Caco-2 (cell line): ENCODE measurements around the gene TMEM8B. TPM values are rescaled to one million over a fixed set of nuclear protein-coding genes. Genes with fewer than 3 reads are reported as not detected.

Experiments
- BruUV-seq: library from RNA; stranded (reverse); fragments of 400-500 nt; replicated peaks from 2 replicates; lab custom pipeline; 2021; lab: Mats Ljungman, UMichigan
- CTCF ChIA-PET: fragments of 300-600 bp; sonication (Branson Sonifier 250); formaldehyde crosslinking; loops from one replicate; lab custom pipeline; 2022; ENCODE audit warnings: antibody characterized with exemption; lab: Charles Lee
- POLR2A ChIA-PET: fragments of 300-600 bp; sonication (Branson Sonifier 250); formaldehyde crosslinking; loops from one replicate; lab custom pipeline; 2022; ENCODE audit warnings: antibody characterized with exemption; lab: Charles Lee
- DNase-seq, 2 experiments: peaks; one replicate each; pipeline versions ENCODE4 v3.0.0 to v3.0.0-alpha.2; 2020 to 2022
- H3K27me3 ChIP-seq: replicated peaks from 2 replicates; pipeline ENCODE4 v1.6.0; 2011; ENCODE audit warnings: low read length; ENCODE audit not compliant: control insufficient read depth, insufficient read depth
- H3K36me3 ChIP-seq: 2 replicates; pipeline ENCODE4 v1.5.1; 2011; ENCODE audit warnings: low read length; ENCODE audit not compliant: control insufficient read depth, insufficient read depth
- H3K4me1 ChIP-seq: fragments of 250-450 bp; sonication (Bioruptor Pico); 2 replicates; pipeline ENCODE4 v1.5.1; 2020; ENCODE audit warnings: mild to moderate bottlenecking
- H3K4me3 ChIP-seq: 2 replicates; pipeline ENCODE4 v1.5.1; 2011; ENCODE audit warnings: low read depth, mild to moderate bottlenecking, control low read depth, low read length
- H3K9me3 ChIP-seq: fragments of 250-450 bp; sonication (Bioruptor Pico); 2 replicates; pipeline ENCODE4 v1.5.1; 2020; ENCODE audit warnings: mild to moderate bottlenecking, moderate library complexity
- H3K27ac Mint-ChIP-seq: one replicate; pipeline ENCODE4 v1.8.0; 2022; ENCODE audit warnings: mixed read lengths; ENCODE audit not compliant: unreplicated experiment
- H3K27me3 Mint-ChIP-seq: one replicate; pipeline ENCODE4 v1.8.0; 2022; ENCODE audit warnings: mixed read lengths; ENCODE audit not compliant: insufficient read depth, unreplicated experiment
- H3K36me3 Mint-ChIP-seq: one replicate; pipeline ENCODE4 v1.8.0; 2022; ENCODE audit warnings: mild to moderate bottlenecking, mixed read lengths; ENCODE audit not compliant: insufficient read depth, unreplicated experiment
- H3K4me1 Mint-ChIP-seq: one replicate; pipeline ENCODE4 v1.8.0; 2022; ENCODE audit warnings: low read depth, mixed read lengths; ENCODE audit not compliant: unreplicated experiment
- H3K4me3 Mint-ChIP-seq: one replicate; pipeline ENCODE4 v1.8.0; 2022; ENCODE audit warnings: mild to moderate bottlenecking, moderate library complexity, mixed read lengths; ENCODE audit not compliant: unreplicated experiment
- H3K9me3 Mint-ChIP-seq: one replicate; pipeline ENCODE4 v1.8.0; 2022; ENCODE audit warnings: mixed read lengths; ENCODE audit not compliant: unreplicated experiment
- intact Hi-C: fragments of 100-400 bp; cut with micrococcal nuclease; formaldehyde crosslinking; loops from one replicate; pipeline ENCODE4 v1.10.0; 2022; ENCODE audit not compliant: unreplicated experiment
- total RNA-seq: library from RNA; stranded (reverse); gene quantifications from 2 replicates; pipeline ENCODE4 v1.2.3, GENCODE V29; 2022
- TF ChIP-seq, protein P1 (sequence below), 2 experiments: fragments of 200-600 bp in 1 of 2; IDR thresholded peaks; 1 replicate in 1 of 2; 2 replicates in 1 of 2; pipeline versions ENCODE4 v1.5.1 to v1.8.0; 2011 to 2022; ENCODE audit warnings: antibody characterized with exemption in 1 of 2, control low read depth in 1 of 2, inconsistent platforms in 1 of 2, low read depth in 1 of 2, low read length in 1 of 2, mild to moderate bottlenecking in 1 of 2, moderate library complexity in 1 of 2; ENCODE audit not compliant: insufficient read depth in 1 of 2, severe bottlenecking in 1 of 2, unreplicated experiment in 1 of 2

The TMEM8B gene
- total RNA-seq, 1 experiment from 2014 or later = 4.9 TPM

DNA sequence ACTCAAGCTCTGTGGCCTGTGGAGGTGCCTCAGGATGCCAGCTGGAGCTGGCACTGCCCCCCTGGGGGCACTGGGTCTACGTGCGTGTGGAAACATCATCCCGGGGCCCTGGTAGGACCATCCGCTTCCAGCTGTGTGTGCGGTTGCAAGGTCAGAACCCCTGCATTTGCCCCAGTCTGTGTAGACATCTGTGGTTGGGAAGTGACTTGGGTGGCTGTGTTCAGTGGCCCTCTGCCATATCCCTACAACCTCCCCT, 12.5 kb downstream of the TMEM8B start:
- no peaks in the 10 kb centered on the region for H3K9me3 Mint-ChIP-seq
- no TSS peak for BruUV-seq
- ChIA-PET CTCF (no interaction called here), POLR2A (no interaction called here)
- H3K36me3 ChIP-seq = no peaks in the 10 kb centered on the region
- H3K4me1 Mint-ChIP-seq = peaks cover 15% of the 10 kb centered on the region
- DNase-seq = no peak
- no peak overlapping the region for H3K27ac Mint-ChIP-seq
- H3K4me3 Mint-ChIP-seq = no peak overlapping the region
- H3K4me1 ChIP-seq = peaks cover 4% of the 10 kb centered on the region; the same call in 1 of the 2 replicates
- intact Hi-C loops = no loop called here
- H3K27me3 Mint-ChIP-seq = no peaks in the 10 kb centered on the region
- H3K27me3 ChIP-seq = no peaks in the 10 kb centered on the region
- H3K9me3 ChIP-seq = no peaks in the 10 kb centered on the region
- no peak overlapping the region for H3K4me3 ChIP-seq
- TF ChIP-seq, protein P1, sequence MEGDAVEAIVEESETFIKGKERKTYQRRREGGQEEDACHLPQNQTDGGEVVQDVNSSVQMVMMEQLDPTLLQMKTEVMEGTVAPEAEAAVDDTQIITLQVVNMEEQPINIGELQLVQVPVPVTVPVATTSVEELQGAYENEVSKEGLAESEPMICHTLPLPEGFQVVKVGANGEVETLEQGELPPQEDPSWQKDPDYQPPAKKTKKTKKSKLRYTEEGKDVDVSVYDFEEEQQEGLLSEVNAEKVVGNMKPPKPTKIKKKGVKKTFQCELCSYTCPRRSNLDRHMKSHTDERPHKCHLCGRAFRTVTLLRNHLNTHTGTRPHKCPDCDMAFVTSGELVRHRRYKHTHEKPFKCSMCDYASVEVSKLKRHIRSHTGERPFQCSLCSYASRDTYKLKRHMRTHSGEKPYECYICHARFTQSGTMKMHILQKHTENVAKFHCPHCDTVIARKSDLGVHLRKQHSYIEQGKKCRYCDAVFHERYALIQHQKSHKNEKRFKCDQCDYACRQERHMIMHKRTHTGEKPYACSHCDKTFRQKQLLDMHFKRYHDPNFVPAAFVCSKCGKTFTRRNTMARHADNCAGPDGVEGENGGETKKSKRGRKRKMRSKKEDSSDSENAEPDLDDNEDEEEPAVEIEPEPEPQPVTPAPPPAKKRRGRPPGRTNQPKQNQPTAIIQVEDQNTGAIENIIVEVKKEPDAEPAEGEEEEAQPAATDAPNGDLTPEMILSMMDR (IDR thresholded peaks at IDR 0.05; ENCODE audit: insufficient read depth in 1 of 2, low read depth in 1 of 2, low read length in 1 of 2, severe bottlenecking in 1 of 2, unreplicated experiment in 1 of 2) = no peak
- no peaks in the 10 kb centered on the region for H3K36me3 Mint-ChIP-seq

DNA sequence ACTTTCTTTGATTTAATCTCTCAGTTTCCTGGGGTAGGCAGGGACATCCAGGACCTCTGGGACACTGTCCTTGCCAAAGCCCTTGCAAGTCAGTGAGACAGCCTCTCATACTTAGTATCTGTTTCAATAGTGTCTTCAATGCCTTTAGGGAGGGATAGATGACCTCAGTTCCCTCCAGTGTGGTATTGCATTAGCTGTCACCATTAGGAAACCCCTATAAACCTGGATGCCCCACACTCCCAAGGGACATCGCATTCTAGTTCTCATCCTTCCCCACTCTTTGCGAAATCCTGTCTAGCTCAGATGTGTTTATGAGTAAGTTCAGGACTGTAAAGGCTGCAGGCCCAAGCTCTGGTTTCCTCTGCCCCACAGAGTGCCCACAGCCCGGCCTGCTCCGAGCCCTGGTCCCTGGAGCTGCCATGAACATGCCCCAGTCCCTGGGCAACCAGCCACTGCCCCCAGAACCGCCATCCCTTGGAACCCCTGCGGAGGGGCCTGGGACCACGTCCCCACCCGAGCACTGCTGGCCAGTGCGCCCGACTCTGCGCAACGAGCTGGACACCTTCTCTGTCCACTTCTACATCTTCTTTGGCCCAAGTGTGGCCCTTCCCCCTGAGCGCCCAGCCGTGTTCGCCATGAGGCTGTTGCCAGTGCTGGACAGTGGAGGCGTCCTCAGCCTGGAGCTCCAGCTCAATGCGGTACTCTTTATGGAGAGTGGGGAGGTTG, 13.2 kb downstream of the TMEM8B start:
- H3K27me3 Mint-ChIP-seq = no peaks in the 10 kb centered on the region
- intact Hi-C loops = no loop called here
- Histone ChIP-seq H3K4me1 (peaks cover 4% of the 10 kb centered on the region; the same call in 1 of the 2 replicates), H3K27me3 (no peaks in the 10 kb centered on the region), H3K9me3 (no peaks in the 10 kb centered on the region), H3K36me3 (no peaks in the 10 kb centered on the region), H3K4me3 (no peak overlapping the region)
- TF ChIP-seq, protein P1 (IDR thresholded peaks at IDR 0.05; ENCODE audit: insufficient read depth in 1 of 2, low read depth in 1 of 2, low read length in 1 of 2, severe bottlenecking in 1 of 2, unreplicated experiment in 1 of 2) = no peak
- no peak overlapping the region for H3K27ac Mint-ChIP-seq
- DNase-seq = no peak
- H3K36me3 Mint-ChIP-seq = no peaks in the 10 kb centered on the region
- no peak overlapping the region for H3K4me3 Mint-ChIP-seq
- CTCF ChIA-PET = no interaction called here
- POLR2A ChIA-PET = no interaction called here
- H3K4me1 Mint-ChIP-seq = peaks cover 15% of the 10 kb centered on the region
- no peaks in the 10 kb centered on the region for H3K9me3 Mint-ChIP-seq
- BruUV-seq = no TSS peak

DNA sequence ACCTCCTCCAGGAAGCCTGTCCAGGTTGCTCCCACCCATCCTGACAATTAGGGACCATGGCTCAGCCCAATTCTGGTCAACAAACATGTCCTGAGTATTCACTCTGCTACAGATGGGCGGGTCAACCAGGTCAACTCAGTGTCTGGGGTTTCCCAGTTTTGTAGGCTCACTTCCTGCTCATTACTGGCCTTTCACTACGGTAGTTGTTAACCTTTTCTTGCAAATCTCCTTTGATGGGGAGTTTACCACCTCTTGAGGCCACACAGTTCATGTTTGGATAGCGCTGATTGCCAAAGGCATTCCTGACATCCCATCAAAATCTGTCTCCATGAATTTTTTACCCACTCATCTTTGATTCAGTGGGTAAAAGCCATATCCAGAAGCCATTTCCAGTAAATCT, 13.8 kb downstream of the TMEM8B start:
- CTCF ChIA-PET = no interaction called here
- no TSS peak for BruUV-seq

More for the DNA sequence above, 13.8 kb downstream of the TMEM8B start:
- Mint-ChIP-seq H3K9me3 (no peaks in the 10 kb centered on the region), H3K27me3 (no peaks in the 10 kb centered on the region), H3K27ac (no peak overlapping the region), H3K4me1 (peaks cover 15% of the 10 kb centered on the region), H3K36me3 (no peaks in the 10 kb centered on the region), H3K4me3 (no peak overlapping the region)
- TF ChIP-seq, protein P1 (IDR thresholded peaks at IDR 0.05; ENCODE audit: insufficient read depth in 1 of 2, low read depth in 1 of 2, low read length in 1 of 2, severe bottlenecking in 1 of 2, unreplicated experiment in 1 of 2) = no peak
- no peak overlapping the region for H3K4me3 ChIP-seq
- peaks cover 4% of the 10 kb centered on the region; the same call in 1 of the 2 replicates for H3K4me1 ChIP-seq
- intact Hi-C loops = no loop called here
- POLR2A ChIA-PET = no interaction called here
- no peak for DNase-seq
- no peaks in the 10 kb centered on the region for H3K36me3 ChIP-seq
- no peaks in the 10 kb centered on the region for H3K27me3 ChIP-seq
- no peaks in the 10 kb centered on the region for H3K9me3 ChIP-seq
